NT2/D1 (cell line): ENCODE data around the gene PPIF.

ENCODE experiments used
- DNase-seq: peaks from one replicate; pipeline ENCODE4 v3.0.0-alpha.2; 2011; ENCODE audit warnings: low read depth, low spot score
- H3K27me3 ChIP-seq: 2 replicates; pipeline ENCODE4 v1.6.0; 2011; ENCODE audit warnings: mild to moderate bottlenecking; ENCODE audit not compliant: insufficient read length, insufficient read depth
- H3K36me3 ChIP-seq: 2 replicates; pipeline ENCODE4 v1.6.1; 2011; ENCODE audit warnings: mild to moderate bottlenecking, low read length, mixed read lengths; ENCODE audit not compliant: insufficient read depth, insufficient read length
- H3K4me1 ChIP-seq: 2 replicates; pipeline ENCODE4 v1.5.1; 2011; ENCODE audit not compliant: insufficient read depth, insufficient read length
- H3K4me3 ChIP-seq: 2 replicates; pipeline ENCODE4 v1.5.1; 2011; ENCODE audit warnings: low read depth; ENCODE audit not compliant: insufficient read length
- H3K9ac ChIP-seq: 2 replicates; pipeline ENCODE4 v1.6.0; 2011; ENCODE audit warnings: low read depth; ENCODE audit not compliant: insufficient read length
- H3K9me3 ChIP-seq: 2 replicates; pipeline ENCODE4 v1.5.1; 2011; ENCODE audit warnings: mild to moderate bottlenecking, low read length; ENCODE audit not compliant: insufficient read depth
- SUZ12 ChIP-seq: IDR thresholded peaks from 2 replicates; pipeline ENCODE4 v1.6.1; 2011; ENCODE audit not compliant: insufficient read length, insufficient read depth; ENCODE audit errors: extremely low read depth
- YY1 ChIP-seq: IDR thresholded peaks from 2 replicates; pipeline ENCODE4 v1.6.1; 2011; ENCODE audit not compliant: insufficient read length, insufficient read depth
- ZNF274 ChIP-seq: IDR thresholded peaks from 2 replicates; pipeline ENCODE4 v1.6.1; 2011; ENCODE audit warnings: mild to moderate bottlenecking, low read depth, low read length

Gene PPIF

GRCh38 chr10:79347226-79347893 lies at the start of gene PPIF:
Gene PPIF, plus strand, starts transcription at chr10:79347469. Its CDS starts 80 bp downstream, at chr10:79347549.
- H3K9me3 ChIP-seq, result no peaks in the 10 kb centered on the region
- H3K4me3 ChIP-seq, result peak within 1 kb of the TSS; percentile 81

GRCh38 chr10:79298403-79299244 lies 48.6 kb upstream of the PPIF start:
- no peak for DNase-seq
- Histone ChIP-seq H3K4me1 (peaks cover 5% of the 10 kb centered on the region), H3K4me3 (no peak overlapping the region), H3K27me3 (no peaks in the 10 kb centered on the region), H3K9me3 (no peaks in the 10 kb centered on the region), H3K9ac (no peak overlapping the region), H3K36me3 (peaks cover 87% of the 10 kb centered on the region)
- no peak for TF ChIP-seq YY1
- no peak for TF ChIP-seq ZNF274
- no peak for TF ChIP-seq SUZ12

More at GRCh38 chr10:79347226-79347893, at the start of gene PPIF:
- peak within 1 kb of the TSS; percentile 83 for H3K9ac ChIP-seq
- TF ChIP-seq SUZ12 (no peak), YY1 (no peak), ZNF274 (no peak)
- H3K36me3 ChIP-seq, result peaks cover 39% of the 10 kb centered on the region
- peaks cover 4% of the 10 kb centered on the region for H3K27me3 ChIP-seq
- peak; percentile 71 for DNase-seq
- peaks cover 20% of the 10 kb centered on the region for H3K4me1 ChIP-seq

- DNase-seq, result no peak
- H3K9ac ChIP-seq, result no peak overlapping the region
Observed at GRCh38 chr10:79299397-79300241, 47.6 kb upstream of the PPIF start.

DNA sequence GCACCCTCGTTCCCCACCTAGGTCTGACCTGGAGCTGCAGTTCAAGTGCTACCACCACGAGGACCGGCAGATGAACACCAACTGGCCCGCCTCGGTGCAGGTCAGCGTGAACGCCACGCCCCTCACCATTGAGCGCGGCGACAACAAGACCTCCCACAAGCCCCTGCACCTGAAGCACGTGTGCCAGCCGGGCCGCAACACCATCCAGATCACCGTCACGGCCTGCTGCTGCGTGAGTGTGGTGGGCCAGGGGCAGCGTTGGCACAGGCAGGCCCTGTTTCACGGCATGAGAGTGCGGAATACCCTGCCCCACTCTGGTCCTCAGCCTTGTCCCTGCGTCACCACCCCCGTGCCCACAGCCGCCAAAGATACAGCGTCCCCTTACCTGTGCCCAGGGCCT lies 46.6 kb upstream of the PPIF start:
- DNase-seq, result no peak
- H3K36me3 ChIP-seq, result peaks cover 89% of the 10 kb centered on the region
- TF ChIP-seq SUZ12 (no peak), ZNF274 (no peak), YY1 (no peak)

More at GRCh38 chr10:79299397-79300241, 47.6 kb upstream of the PPIF start:
- Histone ChIP-seq H3K9me3 (no peaks in the 10 kb centered on the region), H3K36me3 (peaks cover 87% of the 10 kb centered on the region), H3K4me1 (peaks cover 5% of the 10 kb centered on the region), H3K27me3 (no peaks in the 10 kb centered on the region), H3K4me3 (no peak overlapping the region)
- TF ChIP-seq ZNF274 (no peak), YY1 (no peak), SUZ12 (no peak)

DNA sequence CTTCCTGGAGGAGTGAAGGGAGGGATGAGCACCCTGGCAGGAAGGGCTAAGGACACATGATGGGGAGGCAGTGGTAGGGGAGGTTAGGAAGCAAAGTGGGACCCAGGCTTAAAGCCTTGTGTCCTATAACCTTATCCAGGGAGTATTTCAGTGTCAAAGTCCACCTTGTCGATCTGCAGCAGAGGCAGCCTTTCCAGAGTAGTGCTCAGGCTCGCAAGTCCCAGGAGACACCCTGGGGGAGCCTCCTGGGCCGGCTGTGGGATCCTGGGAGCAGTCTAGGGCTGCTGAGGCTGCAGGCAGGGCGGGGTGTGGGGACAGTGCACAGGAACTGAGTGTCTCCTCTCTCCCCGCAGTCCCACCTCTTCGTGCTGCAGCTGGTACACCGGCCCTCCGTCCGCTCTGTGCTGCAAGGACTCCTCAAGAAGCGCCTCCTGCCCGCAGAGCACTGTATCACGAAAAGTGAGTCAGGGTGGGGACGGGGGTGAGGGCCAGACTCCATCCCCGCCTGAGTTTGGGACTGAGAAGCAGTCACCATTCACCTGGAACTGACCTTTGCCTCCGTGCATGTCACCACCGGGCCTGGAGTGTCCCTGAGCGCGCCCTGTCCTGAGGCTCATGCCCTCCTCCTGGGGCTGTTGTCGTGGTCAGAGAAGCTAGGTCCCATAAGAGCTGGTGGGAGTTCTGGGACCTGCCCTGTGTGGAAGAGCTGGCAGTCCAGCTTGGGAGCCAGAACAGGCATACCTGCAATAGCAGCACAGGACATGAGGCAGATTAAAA lies 45.3 kb upstream of the PPIF start:
- no peaks in the 10 kb centered on the region for H3K9me3 ChIP-seq
- H3K4me3 ChIP-seq, result no peak overlapping the region
- TF ChIP-seq ZNF274 (no peak), YY1 (no peak), SUZ12 (no peak)
- no peak for DNase-seq
- H3K9ac ChIP-seq, result no peak overlapping the region
- H3K27me3 ChIP-seq, result no peaks in the 10 kb centered on the region
- peaks cover 93% of the 10 kb centered on the region for H3K36me3 ChIP-seq
- H3K4me1 ChIP-seq, result peaks cover 5% of the 10 kb centered on the region

More for the DNA sequence above, 46.6 kb upstream of the PPIF start:
- peaks cover 5% of the 10 kb centered on the region for H3K4me1 ChIP-seq
- no peak overlapping the region for H3K4me3 ChIP-seq
- no peaks in the 10 kb centered on the region for H3K9me3 ChIP-seq
- no peaks in the 10 kb centered on the region for H3K27me3 ChIP-seq
- H3K9ac ChIP-seq, result no peak overlapping the region

DNA sequence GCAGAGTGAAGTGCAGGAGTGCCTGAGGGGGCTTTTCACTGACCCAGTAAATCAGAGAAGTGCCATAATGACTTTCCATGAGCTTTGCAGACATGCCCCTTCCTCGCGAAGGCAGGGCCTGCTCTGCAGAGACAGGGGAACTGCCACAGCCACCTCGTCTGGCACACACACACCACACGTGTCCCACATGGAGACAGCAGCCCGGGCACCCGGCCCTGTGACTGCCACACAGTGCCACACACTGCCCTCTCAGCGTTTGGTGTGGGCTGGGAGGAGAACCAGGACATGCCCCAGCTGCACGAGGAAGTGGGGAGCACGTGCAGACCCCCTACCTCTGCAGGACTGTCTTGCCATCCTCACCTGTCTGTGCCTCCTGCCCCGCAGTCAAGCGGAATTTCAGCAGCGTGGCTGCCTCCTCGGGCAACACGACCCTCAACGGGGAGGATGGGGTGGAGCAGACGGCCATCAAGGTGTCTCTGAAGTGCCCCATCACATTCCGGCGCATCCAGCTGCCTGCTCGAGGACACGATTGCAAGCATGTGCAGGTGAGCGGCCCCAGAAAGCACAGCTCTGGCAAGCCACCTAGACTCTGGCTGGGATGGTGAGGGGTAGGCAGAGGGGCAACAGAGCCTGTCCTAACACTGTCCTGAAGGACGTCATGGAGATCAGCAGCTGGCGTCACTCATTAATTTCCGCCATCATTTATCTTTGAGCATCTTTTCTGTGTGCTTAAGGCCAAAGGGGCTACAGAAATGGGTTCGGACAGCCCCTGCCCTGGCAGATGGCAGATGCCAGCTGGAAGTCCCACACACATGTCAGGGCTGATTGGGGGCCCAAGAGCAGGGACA lies 43.4 kb upstream of the PPIF start:
- H3K36me3 ChIP-seq, result peaks cover 93% of the 10 kb centered on the region

More for the DNA sequence above, 43.4 kb upstream of the PPIF start:
- Histone ChIP-seq H3K4me1 (peaks cover 2% of the 10 kb centered on the region), H3K4me3 (no peak overlapping the region), H3K9ac (no peak overlapping the region), H3K9me3 (no peaks in the 10 kb centered on the region), H3K27me3 (no peaks in the 10 kb centered on the region)
- no peak for DNase-seq
- TF ChIP-seq ZNF274, result no peak
- TF ChIP-seq YY1, result no peak
- no peak for TF ChIP-seq SUZ12
